ENCODE measurements around the gene WSCD2.
"Not testable (repeated sequence)": the region's sequence is repeated elsewhere in the genome, so short reads cannot be mapped to it uniquely, and the experiment has no call there.

WSCD2 gene

DNA sequence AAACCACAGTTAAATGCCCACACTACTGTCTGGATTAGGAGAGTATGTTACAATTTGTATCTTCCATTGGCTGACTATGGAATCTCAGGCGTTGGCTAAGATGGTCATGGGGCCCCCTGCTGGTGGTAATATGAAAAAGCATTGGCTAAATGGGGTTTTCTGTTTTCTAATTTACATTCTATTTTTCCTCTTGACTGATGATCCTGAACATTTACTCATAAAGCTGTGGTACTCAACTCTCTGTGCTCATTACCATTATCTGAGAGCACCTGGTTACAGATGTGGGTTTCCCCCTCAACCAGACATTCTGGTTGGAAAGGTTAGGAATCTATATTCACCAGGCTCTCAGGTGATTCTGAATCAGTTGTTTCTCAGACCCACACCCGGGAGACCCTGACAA is 64.8 kb downstream of the WSCD2 start:
- no peak for DNase-seq (ENCODE audit: low read depth, low spot score)

DNA sequence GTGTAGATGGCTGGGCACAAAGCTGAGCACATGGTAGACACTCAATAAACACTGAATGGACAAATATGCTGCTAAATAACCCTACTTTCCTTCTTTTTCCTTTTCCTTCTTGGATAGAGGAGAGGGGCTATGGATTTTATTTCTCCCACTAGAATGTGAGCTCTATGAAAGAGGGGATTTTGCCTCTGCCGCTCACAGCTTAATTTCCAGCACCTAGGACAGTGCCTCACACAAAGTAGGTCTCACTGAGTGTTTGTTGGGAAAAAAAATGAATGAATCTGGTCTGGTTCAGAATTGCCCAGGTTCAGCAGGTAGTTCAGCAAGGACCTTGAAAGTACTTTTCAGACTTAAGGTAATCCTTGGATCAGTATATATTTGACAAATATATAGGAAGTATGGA is 65.5 kb downstream of the WSCD2 start:
- DNase-seq (ENCODE audit: low read depth, low spot score): no peak

DNA sequence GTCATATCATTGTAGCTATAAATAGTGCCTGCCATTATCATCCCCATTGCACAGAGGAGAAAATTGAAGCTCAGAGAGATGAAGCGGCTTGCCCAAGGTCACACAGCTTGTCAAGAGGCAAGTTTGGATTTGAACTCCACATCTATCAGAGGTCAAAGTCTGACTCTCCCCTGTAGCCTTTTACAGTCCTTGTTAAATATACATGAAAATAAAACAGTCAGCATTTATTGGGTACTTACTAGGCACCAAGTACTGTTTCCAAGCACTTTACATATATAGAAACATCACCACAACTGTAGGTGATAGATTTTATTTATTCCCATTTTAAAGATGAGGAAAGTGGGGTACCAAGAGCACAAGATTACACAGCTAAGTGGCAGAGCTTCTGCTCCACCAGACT is 67.2 kb downstream of the WSCD2 start:
- no peak for DNase-seq (ENCODE audit: low read depth, low spot score)

DNA sequence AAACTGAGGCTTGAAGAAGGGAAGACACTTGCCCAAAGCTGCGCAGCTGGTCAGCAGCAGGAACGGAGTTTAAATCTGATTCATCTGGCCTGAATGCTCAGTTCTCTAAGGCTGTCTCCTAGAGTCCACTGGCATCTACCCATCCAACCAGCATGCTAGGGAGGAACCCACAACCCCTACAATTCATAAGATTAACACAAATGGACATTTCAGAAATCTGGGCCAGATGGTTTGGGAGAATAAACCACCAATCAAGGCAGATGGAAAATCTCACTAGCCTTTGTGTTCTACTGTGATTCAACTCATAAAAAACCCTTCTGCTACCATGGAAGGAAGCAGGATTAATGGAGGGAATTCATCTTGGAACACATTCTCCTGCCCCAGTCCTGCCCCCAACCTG is 67.8 kb downstream of the WSCD2 start:
- no peak for DNase-seq (ENCODE audit: low read depth, low spot score)

DNA sequence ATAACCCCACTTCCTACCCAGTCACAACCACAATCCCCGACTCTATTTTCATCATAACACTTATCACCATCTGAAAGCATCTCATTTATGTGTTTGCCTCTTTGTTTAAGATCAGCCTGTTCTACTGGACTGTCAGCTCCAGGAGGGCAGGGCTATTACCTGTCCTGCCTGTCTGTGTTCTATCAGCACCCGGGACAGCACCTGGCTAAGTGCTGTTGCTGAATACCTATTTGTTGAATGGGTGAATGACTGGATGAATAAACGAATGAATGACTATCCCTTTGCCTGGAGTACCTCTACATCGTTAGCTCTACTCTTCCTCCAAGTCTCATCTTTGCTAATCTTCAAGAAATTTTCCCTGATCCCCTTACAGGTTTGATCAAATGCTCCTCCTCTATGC is 69.0 kb downstream of the WSCD2 start:
- no peak for DNase-seq (ENCODE audit: low read depth, low spot score)

DNA sequence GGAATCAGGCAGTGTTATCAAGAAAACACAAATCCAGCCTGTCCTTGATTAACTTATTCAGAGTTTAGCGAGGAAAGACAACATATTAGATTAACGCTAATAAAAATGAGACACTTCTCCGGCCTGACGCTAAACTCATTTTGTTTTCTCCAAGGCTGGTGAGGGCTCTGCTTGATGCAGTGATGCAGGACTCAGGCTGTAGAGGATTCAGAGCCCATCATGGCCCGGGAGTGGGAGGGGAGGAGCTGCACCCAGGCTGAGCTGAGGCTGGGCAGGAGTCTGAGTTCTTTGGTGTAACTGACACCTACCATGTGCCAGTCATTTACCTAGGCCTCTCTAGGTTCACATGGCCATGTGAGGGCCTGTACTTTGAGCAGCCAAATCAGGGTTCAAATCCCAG is 70.0 kb downstream of the WSCD2 start:
- no peak for DNase-seq (ENCODE audit: low read depth, low spot score)

DNA sequence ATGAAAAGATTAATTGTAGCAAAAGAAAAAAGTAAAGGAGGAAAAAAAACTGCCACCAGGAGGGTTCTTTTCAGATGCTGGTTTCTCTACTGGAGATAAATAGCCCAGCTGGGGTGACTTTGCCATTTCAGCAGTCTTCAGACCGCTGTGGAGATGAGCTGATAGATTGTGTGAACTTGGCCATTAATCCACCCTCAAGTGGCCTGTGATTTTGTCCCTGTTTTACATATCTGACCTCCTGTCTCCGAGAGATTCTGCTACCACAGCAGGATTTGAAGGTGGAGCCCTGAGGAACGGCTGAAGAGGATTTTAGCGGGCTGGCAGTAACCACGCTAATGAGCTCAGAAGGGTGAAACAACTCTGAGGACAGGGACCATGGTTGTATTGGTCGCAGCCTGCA is 72.7 kb downstream of the WSCD2 start:
- no peak for DNase-seq (ENCODE audit: low read depth, low spot score)

DNA sequence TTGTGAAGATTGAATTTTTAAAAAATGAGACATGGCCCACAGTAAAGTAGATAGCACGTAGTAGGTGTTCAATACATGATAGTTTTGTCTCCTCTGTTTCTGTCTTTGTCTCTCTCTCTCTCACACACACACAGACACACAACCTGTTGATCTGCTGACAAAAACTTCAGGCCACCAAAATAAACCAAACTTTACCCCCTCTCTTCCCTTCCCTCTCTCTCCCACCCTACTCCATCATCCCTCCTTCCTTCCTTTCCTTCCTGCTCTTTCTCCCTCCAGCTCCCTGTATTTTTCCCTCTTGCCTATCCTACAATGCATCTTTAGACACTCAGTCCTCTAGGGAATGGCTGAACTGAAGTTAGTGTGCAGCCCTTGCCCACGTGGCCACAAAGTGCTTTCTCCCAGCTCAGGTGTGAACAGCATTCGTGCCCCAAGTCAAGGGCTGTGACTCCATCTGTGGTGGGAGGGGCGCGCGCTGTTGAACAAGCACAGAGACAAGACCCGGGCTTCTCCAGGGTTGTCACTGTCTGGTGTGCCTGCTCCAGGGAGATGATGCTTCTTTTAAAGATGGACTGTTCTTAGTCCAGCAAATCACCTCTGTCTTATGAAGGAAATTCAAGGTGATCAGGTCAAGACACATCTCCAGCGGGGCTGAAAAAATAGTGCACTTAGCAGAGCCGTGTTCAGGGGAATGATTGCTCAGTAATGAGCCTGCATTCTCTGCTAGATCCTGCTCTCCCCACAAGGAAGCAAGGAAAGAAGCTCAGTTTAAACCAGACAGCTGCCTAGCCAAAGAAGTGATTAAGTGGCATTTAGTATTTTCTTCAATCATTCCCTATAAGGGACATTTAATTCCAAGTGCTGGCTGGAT is 75.3 kb downstream of the WSCD2 start:
- DNase-seq (ENCODE audit: low read depth, low spot score): no peak

DNA sequence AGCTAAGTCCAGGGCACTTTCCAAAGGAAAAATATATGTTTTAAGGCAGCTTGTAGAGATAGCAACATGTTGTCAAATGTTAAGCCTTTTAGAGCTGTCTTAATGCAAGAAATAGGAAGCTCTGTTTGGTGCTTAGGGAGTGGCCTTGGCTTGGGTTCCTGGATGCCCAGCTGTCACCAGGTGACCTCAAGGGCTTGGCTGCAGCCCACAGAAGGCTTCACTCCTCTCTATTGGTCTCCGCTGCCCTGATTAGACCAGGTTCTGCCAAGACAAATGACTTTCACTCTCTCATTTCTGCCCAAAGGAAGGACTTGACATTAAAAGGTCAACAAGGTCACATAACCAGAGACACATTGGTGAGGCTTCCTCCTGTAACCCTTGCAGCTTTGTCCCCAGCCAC is 76.8 kb downstream of the WSCD2 start:
- no peak for DNase-seq (ENCODE audit: low read depth, low spot score)

DNA sequence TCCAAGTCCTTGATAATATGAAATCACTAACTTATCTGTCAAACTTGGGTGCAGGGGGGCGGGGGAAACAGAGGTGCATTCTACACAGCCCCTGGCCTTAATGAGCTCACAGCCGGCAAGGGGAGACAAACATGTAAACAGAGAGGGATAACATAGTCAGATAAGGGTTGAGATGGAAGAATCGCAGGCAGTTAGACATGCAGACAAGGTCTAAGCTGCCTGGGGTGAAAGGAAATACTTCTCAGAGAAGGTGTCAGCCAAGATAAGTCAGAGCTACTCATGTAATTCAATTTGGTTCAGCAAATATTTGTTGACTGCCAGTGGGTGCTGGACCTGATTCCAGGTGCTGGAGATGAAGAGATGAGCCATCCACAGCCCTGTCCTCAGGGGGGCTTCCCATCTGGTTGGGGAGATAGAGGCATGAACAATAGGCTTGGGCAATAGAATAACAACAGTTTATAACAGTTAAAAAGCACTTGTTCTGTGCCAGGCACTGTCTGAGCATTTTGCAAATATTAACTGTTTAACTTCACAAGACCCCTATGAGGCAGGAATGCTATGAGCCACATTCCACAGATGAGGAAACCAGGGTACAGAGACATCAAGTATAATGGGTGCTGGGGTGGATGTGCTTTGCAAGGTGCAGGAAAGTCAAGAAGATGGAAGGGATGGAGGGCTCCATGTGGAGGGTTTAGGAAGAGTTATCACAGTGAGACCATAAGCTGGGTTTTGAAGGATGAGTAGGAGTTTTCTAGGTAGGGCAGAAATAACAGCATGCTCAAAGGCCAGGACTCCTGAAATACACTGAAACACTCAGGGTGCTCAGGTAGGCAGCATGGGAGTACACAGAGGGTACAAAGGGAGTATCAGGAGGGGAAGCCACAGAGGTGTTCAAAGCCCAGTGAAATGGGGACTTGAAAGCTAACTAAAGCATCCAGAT is 79.0 kb downstream of the WSCD2 start:
- DNase-seq (ENCODE audit: low read depth, low spot score): no peak

DNA sequence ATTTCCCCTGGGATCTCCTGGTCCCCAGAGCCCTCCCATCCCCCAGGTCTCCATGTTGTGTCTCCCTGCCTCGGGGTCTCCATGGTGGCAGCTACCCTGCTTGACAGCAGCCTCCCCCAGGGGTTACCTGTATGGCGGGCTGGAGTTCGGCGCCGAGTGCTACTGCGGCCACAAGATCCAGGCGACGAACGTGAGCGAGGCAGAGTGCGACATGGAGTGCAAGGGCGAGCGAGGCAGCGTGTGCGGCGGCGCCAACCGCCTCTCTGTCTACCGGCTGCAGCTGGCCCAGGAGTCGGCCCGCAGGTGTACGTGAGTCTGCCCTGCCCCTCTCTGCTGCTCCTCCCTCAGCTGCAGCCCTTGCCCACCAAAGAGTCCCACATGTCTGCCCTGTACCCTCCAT is 80.9 kb downstream of the WSCD2 start:
- DNase-seq (ENCODE audit: low read depth, low spot score): no peak

DNA sequence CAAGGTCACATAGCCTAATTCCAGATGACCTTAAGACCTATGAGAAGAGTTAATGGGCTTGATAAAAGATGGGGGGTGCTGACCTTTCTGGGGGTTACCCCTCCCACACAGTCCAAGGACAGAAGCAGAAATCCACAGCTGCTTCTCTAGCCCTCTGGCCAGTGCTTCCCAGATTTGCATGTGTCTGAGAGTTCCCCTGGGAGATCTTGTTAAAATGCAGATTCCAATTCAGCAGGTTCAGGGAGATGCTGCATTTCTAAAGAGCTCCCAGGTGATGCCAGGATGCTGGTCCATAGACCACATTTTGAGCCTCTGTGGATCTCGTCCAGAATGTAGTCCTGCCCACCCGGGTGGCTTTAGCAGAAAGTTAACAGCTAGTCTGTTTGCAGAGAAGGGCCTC is 82.1 kb downstream of the WSCD2 start:
- no peak for DNase-seq (ENCODE audit: low read depth, low spot score)

DNA sequence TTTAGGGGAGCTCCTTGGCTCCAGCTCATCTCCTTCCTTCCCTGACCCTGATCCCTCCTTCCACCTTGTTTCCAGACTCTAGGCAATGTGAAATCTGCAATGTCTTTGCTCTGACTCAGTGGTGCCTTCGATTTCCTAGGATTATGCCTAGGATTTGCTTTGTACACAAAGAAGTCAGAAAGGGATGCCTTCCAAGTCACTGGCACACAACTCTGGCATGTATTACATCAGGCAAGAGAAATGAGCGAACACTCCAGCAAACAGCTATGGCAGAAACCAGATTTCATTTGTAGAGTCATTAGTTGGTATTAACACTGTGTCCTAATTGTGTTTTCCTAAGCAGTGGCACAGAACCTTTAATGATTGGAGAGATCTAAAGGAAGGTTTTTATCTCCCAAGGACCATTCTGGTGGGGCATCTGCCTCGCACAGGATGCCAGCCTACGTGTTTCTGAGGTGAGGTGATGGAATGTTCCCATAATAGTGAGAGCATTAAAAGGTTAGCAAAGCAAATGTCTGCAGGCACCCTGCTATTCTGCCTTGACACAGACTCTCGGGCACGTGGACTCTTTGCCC is 84.9 kb downstream of the WSCD2 start:
- DNase-seq (ENCODE audit: low read depth, low spot score): no peak

DNA sequence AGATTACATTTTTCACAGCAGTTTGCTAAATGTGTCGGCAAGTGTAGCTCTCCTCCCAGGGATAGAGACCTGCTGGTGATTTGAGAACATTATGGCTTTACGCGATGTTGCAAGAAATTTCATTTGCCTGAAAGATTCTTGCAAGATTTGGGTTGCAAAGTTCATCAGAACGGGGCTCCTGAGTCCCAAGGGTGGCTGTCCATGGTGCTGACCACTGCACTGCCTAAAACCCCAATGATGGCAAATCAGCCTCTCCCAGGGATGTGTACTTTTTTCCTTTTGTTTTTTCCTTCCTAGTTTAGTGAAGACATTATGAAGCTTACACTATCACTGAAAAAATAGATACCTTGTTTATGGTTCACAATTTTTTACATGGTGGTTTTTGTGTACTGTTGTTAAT is 85.4 kb downstream of the WSCD2 start:
- no peak for DNase-seq (ENCODE audit: low read depth, low spot score)

DNA sequence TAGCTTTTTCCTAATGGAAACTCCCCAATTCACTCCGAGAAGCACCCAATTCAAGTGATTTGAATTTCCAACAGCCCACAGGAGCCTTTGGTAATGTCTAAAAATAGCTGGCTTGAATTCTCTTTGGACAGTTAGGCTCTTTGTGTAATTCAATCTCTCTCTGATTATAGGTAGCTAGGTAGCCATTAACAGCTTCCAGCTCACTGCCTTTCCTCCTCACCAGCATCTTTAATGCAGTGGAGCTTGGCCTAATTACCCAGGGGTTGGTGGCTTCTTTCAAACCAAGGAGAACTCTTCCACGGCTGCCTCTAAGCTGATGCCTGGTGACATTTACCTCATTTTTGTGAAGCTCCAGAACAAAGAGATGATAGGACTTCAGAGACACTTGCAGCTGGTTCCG is 86.4 kb downstream of the WSCD2 start:
- DNase-seq (ENCODE audit: low read depth, low spot score): no peak

DNA sequence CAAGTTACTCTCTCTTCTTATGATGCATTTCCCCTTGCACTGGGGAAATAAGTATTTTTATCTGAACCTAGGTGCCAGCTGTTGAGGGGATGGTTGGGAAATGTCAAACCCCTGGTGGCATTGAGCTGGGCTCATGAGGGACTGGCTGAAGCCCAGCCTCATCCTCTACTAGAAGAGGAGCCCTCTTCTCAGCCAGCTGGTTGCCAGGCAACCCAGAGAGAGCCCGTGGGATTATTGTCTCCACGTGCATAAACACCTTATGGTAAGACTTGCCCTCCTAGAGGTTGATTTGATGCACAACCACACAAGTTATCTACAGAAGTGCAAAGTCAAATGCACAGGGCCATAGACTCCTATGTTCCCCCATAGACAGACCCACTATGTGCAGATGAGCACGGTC is 89.8 kb downstream of the WSCD2 start:
- no peak for DNase-seq (ENCODE audit: low read depth, low spot score)

DNA sequence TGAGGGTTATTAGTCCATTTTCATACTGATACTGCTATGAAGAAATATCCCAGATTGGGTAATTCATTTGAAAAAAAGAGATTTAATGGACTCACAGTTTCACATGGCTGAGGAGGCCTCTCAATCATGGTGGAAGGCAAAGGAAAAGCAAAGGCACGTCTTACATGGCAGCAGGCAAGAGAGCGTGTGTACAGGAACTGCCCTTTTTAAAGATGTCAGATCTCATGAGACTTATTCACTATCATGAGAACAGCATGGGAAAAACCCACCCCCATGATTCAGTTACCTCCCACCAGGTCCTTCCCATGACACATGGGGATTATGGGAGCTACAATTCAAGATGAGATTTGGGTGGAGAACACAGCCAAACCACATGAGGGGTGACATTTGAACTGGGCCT is 96.0 kb downstream of the WSCD2 start:
- DNase-seq (ENCODE audit: low read depth, low spot score): not testable (repeated sequence)

DNA sequence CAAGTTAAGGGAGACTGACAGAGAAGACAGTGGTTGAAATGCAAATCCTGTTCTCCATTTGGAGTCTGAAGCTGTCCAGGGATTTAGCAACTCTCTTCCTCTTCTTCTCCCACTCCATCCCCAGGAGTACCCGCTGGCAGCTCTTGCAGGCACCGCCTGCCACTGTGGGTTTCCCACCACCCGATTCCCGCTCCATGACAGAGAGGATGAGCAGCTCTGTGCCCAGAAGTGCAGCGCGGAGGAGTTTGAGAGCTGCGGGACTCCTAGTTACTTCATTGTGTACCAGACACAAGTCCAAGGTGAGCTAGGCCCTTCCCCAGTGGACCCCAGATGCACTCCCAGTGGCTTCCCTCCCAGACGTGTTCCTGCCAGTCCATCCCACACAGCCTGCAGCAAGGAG is 97.8 kb downstream of the WSCD2 start:
- DNase-seq (ENCODE audit: low read depth, low spot score): no peak

DNA sequence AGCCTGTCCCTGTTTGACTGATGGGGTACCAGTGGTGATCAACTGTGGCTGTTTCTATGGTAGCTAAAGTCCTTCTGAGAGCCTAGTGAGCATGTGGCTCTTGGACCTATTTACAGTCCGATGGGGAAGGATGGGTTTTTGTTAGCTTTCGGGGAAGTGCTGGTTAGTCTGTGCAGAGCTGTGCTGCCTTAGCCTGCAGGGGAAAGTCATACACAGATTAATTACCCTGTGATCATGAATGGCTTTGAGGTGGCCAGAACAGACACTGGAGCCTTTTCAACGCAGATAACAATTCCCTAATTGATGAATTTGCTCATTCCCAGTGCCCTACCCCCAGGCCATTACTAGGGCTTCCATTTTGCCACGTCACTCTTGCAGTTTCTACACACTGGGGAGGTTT is 99.7 kb downstream of the WSCD2 start:
- no peak for DNase-seq (ENCODE audit: low read depth, low spot score)

DNA sequence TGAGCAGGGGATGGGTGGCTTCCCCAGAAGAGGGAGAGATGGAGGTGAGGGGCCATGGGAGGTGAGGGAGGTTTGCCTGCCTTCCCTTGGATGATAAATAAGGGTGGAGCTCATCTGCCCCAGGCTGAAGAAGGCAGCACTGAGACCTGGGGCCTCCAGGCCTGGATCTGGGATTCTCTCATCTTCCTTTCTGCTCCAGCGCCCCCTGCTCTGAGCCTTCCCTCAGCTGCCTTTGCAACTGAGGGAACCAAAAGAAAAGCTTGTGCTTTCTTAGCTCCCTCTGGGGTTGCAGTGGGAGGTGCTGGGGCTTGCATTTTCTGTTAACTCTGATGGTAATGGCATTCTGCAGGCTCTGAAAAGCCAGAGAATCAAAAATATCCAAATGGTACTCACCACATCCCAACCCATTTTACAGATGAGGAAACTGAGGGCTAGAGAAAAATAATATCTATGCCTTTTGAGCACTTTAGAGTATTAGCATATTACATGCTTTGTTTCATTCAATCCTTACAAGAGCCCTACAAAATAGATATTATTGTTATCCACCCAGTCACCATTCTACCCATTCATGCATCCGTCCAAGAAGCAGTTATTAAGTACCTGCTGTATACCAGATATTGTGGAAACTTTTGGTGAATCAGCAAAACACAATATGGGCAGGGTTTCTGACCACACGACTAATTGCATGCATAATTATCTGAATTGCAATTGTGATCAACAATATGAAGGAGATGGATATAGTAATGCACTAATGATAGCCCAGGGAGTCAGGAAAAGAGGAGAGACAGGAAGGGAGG is 102.2 kb downstream of the WSCD2 start:
- DNase-seq (ENCODE audit: low read depth, low spot score): no peak

DNA sequence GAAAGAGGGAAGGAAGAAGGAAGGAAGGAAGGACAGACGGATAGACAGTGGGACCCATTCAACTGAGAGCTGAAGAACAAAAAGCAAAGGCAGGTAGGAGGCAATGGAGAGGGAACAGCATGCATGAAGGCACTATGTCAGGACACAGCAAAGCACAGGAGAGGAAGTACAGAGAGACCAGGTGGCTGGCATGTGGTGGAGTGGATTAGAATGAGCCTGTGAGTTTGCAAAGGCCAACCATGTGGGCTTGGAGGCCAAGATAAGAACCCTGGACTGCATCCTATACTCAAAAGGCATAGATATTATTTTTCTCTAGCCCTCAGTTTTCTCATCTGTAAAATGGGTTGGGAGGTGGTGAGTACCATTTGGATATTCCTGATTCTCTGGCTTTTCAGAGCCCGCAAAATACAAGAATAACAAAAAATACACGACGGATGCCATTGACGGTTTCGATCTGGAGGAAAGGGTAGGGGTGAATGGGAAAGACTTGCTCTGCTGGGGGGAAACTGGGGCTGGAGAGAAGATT is 102.9 kb downstream of the WSCD2 start:
- DNase-seq (ENCODE audit: low read depth, low spot score): no peak
